Pancreas (tissue), 10 donors: Measurements from ENCODE around the gene ANKRD17. TPM values are rescaled to one million over a fixed set of nuclear protein-coding genes. Genes with fewer than 3 reads are reported as not detected.

ENCODE experiments used
- ATAC-seq, 4 donors: fragments of 200-7000 bp; cut with Tn5 transposase; one replicate each; pipeline versions ENCODE4 v1.8.0 to v1.9.1; 2020; ENCODE audit warnings: mild to moderate bottlenecking in 4 of 4, moderate library complexity in 4 of 4
- DNase-seq, 6 donors: peaks; one replicate each; pipeline ENCODE4 v3.0.0-alpha.2; 2020
- FAIRE-seq: peaks from 2 replicates; lab custom pipeline; 2012; peaks lifted over from hg19 to GRCh38; lab: Jason Lieb, UNC
- H3K27ac ChIP-seq, 4 donors: fragments of 200-600 bp; sonication (generic); 1 replicate in 3 of 4; 2 replicates in 1 of 4; pipeline versions ENCODE4 v1.5.0 to v1.8.0; 2020
- H3K27me3 ChIP-seq, 4 donors: fragments of 200-600 bp; one replicate each; pipeline ENCODE4 v1.8.0; 2021
- H3K36me3 ChIP-seq, 3 donors: fragments of 200-600 bp; sonication (generic) in 1 of 3; one replicate each; pipeline versions ENCODE4 v1.5.0 to v1.8.0; 2020 to 2021
- H3K4me1 ChIP-seq, 3 donors: fragments of 200-600 bp; one replicate each; pipeline ENCODE4 v1.8.0; 2021
- H3K4me3 ChIP-seq, 4 donors: fragments of 200-600 bp; sonication (generic) in 2 of 4; one replicate each; pipeline versions ENCODE4 v1.5.0 to v1.8.0; 2020 to 2021
- H3K9me3 ChIP-seq, 4 donors: fragments of 200-600 bp; one replicate each; pipeline ENCODE4 v1.8.0; 2021
- CTCF ChIP-seq, 4 donors: fragments of 200-600 bp; sonication (generic) in 3 of 4; IDR thresholded peaks; one replicate each; pipeline versions ENCODE4 v1.5.0 to v1.8.0; 2021; ENCODE audit warnings: antibody characterized with exemption in 4 of 4
- WGBS, 2 donors: extraction: QIAGEN DNeasy Blood & Tissue Kit; methylation state at CpG; one replicate each; pipeline ENCODE4 v1.1.7; 2013; 5-methylcytosine and 5-hydroxymethylcytosine counted together
- intact Hi-C, 3 donors: fragments of 100-400 bp; cut with DNase I; formaldehyde crosslinking; loops; one replicate each; pipeline versions ENCODE4 v1.11.1 to v1.14.2; 2022
- polyA plus RNA-seq, 2 donors: library from polyadenylated mRNA; stranded (reverse); fragments of 200-250 nt; gene quantifications; one replicate each; pipeline ENCODE4 v1.2.3, GENCODE V29; 2013
- total RNA-seq, 6 donors: library from RNA; stranded (reverse); fragmentation: NEBNext Ultra II Directional in 4 of 6; extraction: Animal tissue kit (Norgen Biotek cat#: 25700) in 4 of 6; gene quantifications; one replicate each; pipeline versions ENCODE4 v1.2.1 to v1.2.4, GENCODE V29; 2021 to 2023
- donor health status: healthy with polysubstance abuse.
- donor health status: DM: no; HTN: no; CAD: no; lungs with moderate emphysema.
- donor health status: DM: no; HTN: no; CAD: no.
- donor health status: control.
- donor health status: control.
- donor health status: Bipolar disorder and iron deficiency.
- donor health status: DM: yes; HTN: yes; CAD: no.
- donor health status: DM: no; HTN: no; CAD: no.
- donor health status: DM: no; HTN: no; CAD: no.
- donor health status: DM: yes; HTN: yes; CAD: no.

ANKRD17 gene
- total and polyA plus RNA-seq, 8 donors = 7.7 to 45.8 (median 31.0) TPM

- H3K4me3 ChIP-seq = no peak overlapping the region
- ATAC-seq = no peak
- H3K4me1 ChIP-seq = no peaks in the 10 kb centered on the region
- intact Hi-C loops = no loop called here
- no peak overlapping the region for H3K27ac ChIP-seq
- WGBS, 2 donors = 76 to 81% methylated on average over 2 of the region's 2 CpGs
- FAIRE-seq = no peak
- no peaks in the 10 kb centered on the region for H3K27me3 ChIP-seq
- no peaks in the 10 kb centered on the region for H3K9me3 ChIP-seq
- no peak for TF ChIP-seq CTCF (IDR thresholded peaks at IDR 0.05)
- no peak for DNase-seq
- H3K36me3 ChIP-seq = no peaks in the 10 kb centered on the region
Observed at GRCh38 chr4:73034896-73035295, 223.7 kb downstream of the ANKRD17 start.

GRCh38 chr4:73028621-73029020, 230.0 kb downstream of the ANKRD17 start:
- H3K4me3 ChIP-seq = no peak overlapping the region
- no peak overlapping the region for H3K27ac ChIP-seq
- H3K9me3 ChIP-seq = no peaks in the 10 kb centered on the region
- no peaks in the 10 kb centered on the region for H3K27me3 ChIP-seq
- TF ChIP-seq CTCF (IDR thresholded peaks at IDR 0.05) = no peak
- no peaks in the 10 kb centered on the region for H3K4me1 ChIP-seq
- intact Hi-C loops = no loop called here
- no peak for ATAC-seq
- H3K36me3 ChIP-seq = no peaks in the 10 kb centered on the region
- DNase-seq = no peak
- 49% methylated on average over 5 of the region's 5 CpGs for WGBS, 2 donors
- FAIRE-seq = no peak

Other genes starting within 250 kb of the ANKRD17 start
- gene COX18, start 189.1 kb downstream of the ANKRD17 start, total RNA-seq = 1 to 10 TPM; 6.3 to 9.6 (median 7.7) TPM
- gene COX18, start 189.1 kb downstream of the ANKRD17 start, polyA plus RNA-seq = 1 to 10 TPM; 4.7 to 5.3 TPM
- gene ALB, start 145.5 kb upstream of the ANKRD17 start, total RNA-seq = 1,000 to 10,000 TPM in 1 of 6 donors, 100 to 1,000 TPM in 5; 618 to 1,006 (median 839) TPM
- gene ALB, start 145.5 kb upstream of the ANKRD17 start, polyA plus RNA-seq = 100 to 1,000 TPM; 179 to 380 TPM
- 1 to 10 TPM in 1 of 6 donors, not detected in 5; 1.5 TPM for gene AFP, start 177.4 kb upstream of the ANKRD17 start, total RNA-seq
- gene AFP, start 177.4 kb upstream of the ANKRD17 start, polyA plus RNA-seq = under 1 TPM in 1 of 2 donors, not detected in 1; 0.40 TPM
- gene AFM, start 222.9 kb upstream of the ANKRD17 start, total RNA-seq = under 1 TPM; 0.08 to 0.44 (median 0.12) TPM
- under 1 TPM; 0.30 to 0.82 TPM for gene AFM, start 222.9 kb upstream of the ANKRD17 start, polyA plus RNA-seq